Tibial artery (tissue), 4 donors: ENCODE data around the gene GRPEL2.

ENCODE experiments used
- DNase-seq, 2 donors: peaks; one replicate each; pipeline ENCODE4 v3.0.0-alpha.2; 2019
- H3K27ac ChIP-seq, 2 donors: fragments of 200-600 bp; sonication (generic) in 1 of 2; 1 replicate in 1 of 2; 2 replicates in 1 of 2; pipeline ENCODE4 v1.5.1; 2018 to 2019; ENCODE audit warnings: mild to moderate bottlenecking in 1 of 2
- H3K27me3 ChIP-seq, 2 donors: fragments of 200-600 bp; sonication (generic) in 1 of 2; one replicate each; pipeline versions ENCODE4 v1.5.1 to v1.6.0; 2016 to 2019
- H3K36me3 ChIP-seq, 3 donors: fragments of 200-600 bp; sonication (generic) in 2 of 3; one replicate each; pipeline ENCODE4 v1.5.1; 2016 to 2019; ENCODE audit warnings: mild to moderate bottlenecking in 2 of 3
- H3K4me1 ChIP-seq, 4 donors: fragments of 200-600 bp; sonication (generic) in 2 of 4; 1 replicate in 3 of 4; 2 replicates in 1 of 4; pipeline ENCODE4 v1.5.1; 2016 to 2019
- H3K4me3 ChIP-seq, 2 donors: fragments of 200-600 bp; sonication (generic) in 1 of 2; 1 replicate in 1 of 2; 2 replicates in 1 of 2; pipeline ENCODE4 v1.5.1; 2018 to 2019; ENCODE audit warnings: mild to moderate bottlenecking in 2 of 2
- H3K9me3 ChIP-seq, 3 donors: fragments of 200-600 bp; sonication (generic) in 1 of 3; one replicate each; pipeline ENCODE4 v1.5.1; 2016 to 2019
- CTCF ChIP-seq, 2 experiments: fragments of 200-600 bp in 1 of 2; fragments of 450-650 bp in 1 of 2; IDR thresholded peaks; one replicate each; pipeline ENCODE4 v1.5.1; 2017 to 2019; ENCODE audit warnings: antibody characterized with exemption in 2 of 2, mild to moderate bottlenecking in 1 of 2, moderate library complexity in 1 of 2
- intact Hi-C: fragments of 100-400 bp; cut with DNase I; formaldehyde crosslinking; loops from one replicate; pipeline ENCODE4 v1.15.0; 2023; ENCODE audit warnings: low total_unique reads

The GRPEL2 gene

GRCh38 chr5:149314571-149315111 is 30.7 kb upstream of the GRPEL2 start:
- intact Hi-C loops = loop anchor here (5.0 kb wide), 1 partner anchor 248 kb away; no protein-coding TSS in a partner anchor
- no peak for DNase-seq

GRCh38 chr5:149315753-149316152 is 29.5 kb upstream of the GRPEL2 start:
- no peak overlapping the region for H3K4me3 ChIP-seq
- H3K36me3 ChIP-seq = peaks cover 0 to 8% (median 0%) of the 10 kb centered on the region in 3 donors
- no peaks in the 10 kb centered on the region for H3K27me3 ChIP-seq
- H3K27ac ChIP-seq = no peak overlapping the region
- peaks cover 0 to 5% (median 2%) of the 10 kb centered on the region in 4 donors for H3K4me1 ChIP-seq
- intact Hi-C loops = loop anchor here (5.0 kb wide), 1 partner anchor 247 kb away; no protein-coding TSS in a partner anchor
- H3K9me3 ChIP-seq = no peaks in the 10 kb centered on the region
- TF ChIP-seq CTCF (IDR thresholded peaks at IDR 0.05) = no peak
- no peak for DNase-seq

More at GRCh38 chr5:149314571-149315111, 30.7 kb upstream of the GRPEL2 start:
- Histone ChIP-seq H3K4me1 (no peaks in the 10 kb centered on the region), H3K27me3 (no peaks in the 10 kb centered on the region), H3K36me3 (peaks cover 0 to 5% (median 0%) of the 10 kb centered on the region in 3 donors), H3K9me3 (no peaks in the 10 kb centered on the region), H3K27ac (no peak overlapping the region), H3K4me3 (no peak overlapping the region)
- no peak for TF ChIP-seq CTCF (IDR thresholded peaks at IDR 0.05)

GRCh38 chr5:149317281-149318048 is 27.8 kb upstream of the GRPEL2 start:
- no peak for DNase-seq
- intact Hi-C loops = loop anchor here (5.0 kb wide), 1 partner anchor 245 kb away; no protein-coding TSS in a partner anchor
- peaks cover 0 to 10% (median 3%) of the 10 kb centered on the region in 4 donors for H3K4me1 ChIP-seq

GRCh38 chr5:149319174-149319573 is 26.1 kb upstream of the GRPEL2 start:
- Histone ChIP-seq H3K36me3 (peaks cover 0 to 8% (median 0%) of the 10 kb centered on the region in 3 donors), H3K4me3 (no peak overlapping the region), H3K9me3 (no peaks in the 10 kb centered on the region), H3K27me3 (no peaks in the 10 kb centered on the region), H3K4me1 (peaks cover 0 to 10% (median 3%) of the 10 kb centered on the region in 4 donors), H3K27ac (no peak overlapping the region)
- intact Hi-C loops = loop anchor here (5.0 kb wide), 1 partner anchor 243 kb away; no protein-coding TSS in a partner anchor
- no peak for TF ChIP-seq CTCF (IDR thresholded peaks at IDR 0.05)
- no peak for DNase-seq

More at GRCh38 chr5:149317281-149318048, 27.8 kb upstream of the GRPEL2 start:
- no peak overlapping the region for H3K4me3 ChIP-seq
- no peaks in the 10 kb centered on the region for H3K9me3 ChIP-seq
- no peaks in the 10 kb centered on the region for H3K27me3 ChIP-seq
- peak; percentile 66 to 70 for TF ChIP-seq CTCF (IDR thresholded peaks at IDR 0.05)
- no peak overlapping the region for H3K27ac ChIP-seq
- H3K36me3 ChIP-seq = peaks cover 0 to 8% (median 0%) of the 10 kb centered on the region in 3 donors

- Histone ChIP-seq H3K36me3 (peaks cover 0 to 8% (median 0%) of the 10 kb centered on the region in 3 donors), H3K4me1 (peaks cover 0 to 10% (median 3%) of the 10 kb centered on the region in 4 donors), H3K9me3 (no peaks in the 10 kb centered on the region), H3K4me3 (no peak overlapping the region), H3K27me3 (no peaks in the 10 kb centered on the region), H3K27ac (peak overlapping the region in 1 of 2 donors; percentile 17)
- DNase-seq = peak; percentile 47 to 75
- TF ChIP-seq CTCF (IDR thresholded peaks at IDR 0.05) = no peak
- intact Hi-C loops = no loop called here
Measured at GRCh38 chr5:149320791-149321330, 24.4 kb upstream of the GRPEL2 start.
